ENCODE results near the gene RPP25L. TPM values are rescaled to one million over a fixed set of nuclear protein-coding genes. Genes with fewer than 3 reads are reported as not detected.

RPP25L gene
- total RNA-seq, 1 experiment from 2014 or later, result 51.1 TPM

GRCh38 chr9:34647084-34647403 lies 35.1 kb upstream of the RPP25L start:
- Histone ChIP-seq H3K27ac (ENCODE audit: low read depth, low read length) (peak overlapping the region; percentile 92), H3K9ac (ENCODE audit: low read length) (peak overlapping the region; percentile 71), H3K9me2 (ENCODE audit: insufficient read depth) (no peaks in the 10 kb centered on the region), H4K20me1 (ENCODE audit: insufficient read depth) (no peaks in the 10 kb centered on the region), H3K4me1 (ENCODE audit: control insufficient read depth in 1 of 2, insufficient read depth in 2 of 2, low read length in 2 of 2) (peaks cover 17 to 39% of the 10 kb centered on the region in 2 experiments; a peak in 3 of 4 replicates), H3K36me3 (ENCODE audit: control insufficient read depth in 1 of 2, insufficient read depth in 2 of 2, low read length in 2 of 2) (peaks cover 0 to 6% of the 10 kb centered on the region in 2 experiments; a peak in 1 of 4 replicates), H3K79me2 (ENCODE audit: insufficient read depth, low read length) (peaks cover 6% of the 10 kb centered on the region; the same call in 1 of the 2 replicates), H3K4me2 (ENCODE audit: low read length) (peak overlapping the region; percentile 87), H3K27me3 (ENCODE audit: insufficient read depth, low read length) (no peaks in the 10 kb centered on the region), H3K9me3 (ENCODE audit: control insufficient read depth in 1 of 2, insufficient read depth in 1 of 2, low read depth in 1 of 2, low read length in 2 of 2) (no peaks in the 10 kb centered on the region), H2AFZ (ENCODE audit: low read depth, low read length, poor library complexity, severe bottlenecking) (no peak overlapping the region), H3K4me3 (replicated peaks in 1 of 2; ENCODE audit: low read depth in 1 of 2, low read length in 2 of 2) (peak overlapping the region; percentile 80 to 85)
- no TSS peak for BruUV-seq (replicated peaks)
- intact Hi-C loops (cut with micrococcal nuclease), result no loop called here
- CTCF ChIA-PET, result interaction anchor here (1.2 to 2.0 kb wide), 5 partner anchors 9 to 56 kb away, joined by 3 to 12 read pairs (median 8); no protein-coding TSS in a partner anchor
- RAD21 ChIA-PET (ENCODE audit: low non-redundant PET in 1 of 2, low total read pairs in 2 of 2, uncharacterized antibody in 2 of 2, unreplicated experiment in 2 of 2), result no interaction called here
- DNase-seq (ENCODE audit: low read depth, low spot score) (no peak), ATAC-seq (peak; percentile 10)
- POLR2A ChIA-PET, result interaction anchor here (1.5 to 2.9 kb wide), 2 partner anchors 9 to 18 kb away, joined by 9 to 26 read pairs; partner anchors contain the start of gene SIGMAR1
- peak; percentile 61; the same call in 1 of the 2 replicates for TF ChIP-seq ZFX (IDR thresholded peaks at IDR 0.05)
- no peak for TF ChIP-seq ZNF274 (IDR thresholded peaks at IDR 0.05; ENCODE audit: low read depth, low read length)
- TF ChIP-seq MAX (IDR thresholded peaks at IDR 0.05), result no peak
- TF ChIP-seq ATF3 (IDR thresholded peaks at IDR 0.05), result no peak
- TF ChIP-seq CTCF (IDR thresholded peaks at IDR 0.05 in 2 of 3, conservative IDR thresholded peaks at IDR 0.05 in 1 of 3; ENCODE audit: borderline replicate concordance in 1 of 3, insufficient read depth in 1 of 3, low read depth in 2 of 3, low read length in 2 of 3), result no peak; a peak in 1 of 6 replicates
- TF ChIP-seq TCF7L2 (IDR thresholded peaks at IDR 0.05; ENCODE audit: borderline replicate concordance, extremely low read depth, insufficient read depth, insufficient read length), result no peak

Measured in HCT116 (cell line).